OCI-LY3 (cell line): Measurements from ENCODE around the gene CHL1.

ENCODE experiments used
- EZH2phosphoT487 ChIP-seq: fragments of 200-600 bp; shearing (Covaris generic); IDR thresholded peaks from 2 replicates; pipeline ENCODE4 v1.6.1; 2018; ENCODE audit warnings: antibody characterized with exemption, mixed run types, low read depth
- TF ChIP-seq, protein P1 (sequence below): fragments of 200-600, 300-600 bp; sonication (generic); IDR thresholded peaks from 2 replicates; pipeline ENCODE4 v1.5.1; 2014; ENCODE audit warnings: antibody characterized with exemption, low read length, low read depth

DNA sequence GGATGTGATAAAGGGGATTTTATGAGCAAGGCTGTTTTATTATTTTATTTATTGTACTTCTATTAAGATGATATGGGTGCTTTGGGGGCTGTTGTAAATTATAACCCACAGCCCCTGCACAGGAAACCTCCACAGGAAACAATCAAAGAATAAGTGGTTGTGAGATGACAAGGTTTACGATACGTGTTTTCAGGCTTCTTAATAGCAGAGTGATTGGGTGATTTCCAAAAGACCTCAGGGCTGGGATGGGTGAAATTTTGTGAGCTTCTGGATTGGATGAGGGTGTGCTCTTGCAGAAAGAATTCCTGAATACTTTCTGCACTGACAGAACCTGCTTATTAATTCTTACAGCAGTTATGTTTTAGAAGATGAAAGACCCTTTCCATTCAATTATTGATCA, 21.4 kb downstream of the CHL1 start:
- TF ChIP-seq, protein P1, sequence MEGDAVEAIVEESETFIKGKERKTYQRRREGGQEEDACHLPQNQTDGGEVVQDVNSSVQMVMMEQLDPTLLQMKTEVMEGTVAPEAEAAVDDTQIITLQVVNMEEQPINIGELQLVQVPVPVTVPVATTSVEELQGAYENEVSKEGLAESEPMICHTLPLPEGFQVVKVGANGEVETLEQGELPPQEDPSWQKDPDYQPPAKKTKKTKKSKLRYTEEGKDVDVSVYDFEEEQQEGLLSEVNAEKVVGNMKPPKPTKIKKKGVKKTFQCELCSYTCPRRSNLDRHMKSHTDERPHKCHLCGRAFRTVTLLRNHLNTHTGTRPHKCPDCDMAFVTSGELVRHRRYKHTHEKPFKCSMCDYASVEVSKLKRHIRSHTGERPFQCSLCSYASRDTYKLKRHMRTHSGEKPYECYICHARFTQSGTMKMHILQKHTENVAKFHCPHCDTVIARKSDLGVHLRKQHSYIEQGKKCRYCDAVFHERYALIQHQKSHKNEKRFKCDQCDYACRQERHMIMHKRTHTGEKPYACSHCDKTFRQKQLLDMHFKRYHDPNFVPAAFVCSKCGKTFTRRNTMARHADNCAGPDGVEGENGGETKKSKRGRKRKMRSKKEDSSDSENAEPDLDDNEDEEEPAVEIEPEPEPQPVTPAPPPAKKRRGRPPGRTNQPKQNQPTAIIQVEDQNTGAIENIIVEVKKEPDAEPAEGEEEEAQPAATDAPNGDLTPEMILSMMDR: no peak
- TF ChIP-seq EZH2phosphoT487: no peak
